ENCODE measurements around the gene NT5M. TPM values are rescaled to one million over a fixed set of nuclear protein-coding genes. Genes with fewer than 3 reads are reported as not detected.

Gene NT5M
- total RNA-seq, 1 experiment from 2014 or later: 6.6 TPM

GRCh38 chr17:17328251-17328650 is 25.1 kb downstream of the NT5M start:
- TF ChIP-seq CTCF (conservative IDR thresholded peaks at IDR 0.05): no peak
- no peak overlapping the region for H3K27ac ChIP-seq (ENCODE audit: insufficient read length, low read depth, low read length)
- no peak for DNase-seq
- H3K4me1 ChIP-seq (ENCODE audit: insufficient read depth, low read length): no peaks in the 10 kb centered on the region
- Mint-ChIP-seq H3K36me3 (ENCODE audit: insufficient read depth in 1 of 3, low read depth in 3 of 3) (peaks cover 0 to 9% (median 5%) of the 10 kb centered on the region in 3 experiments; a peak in 4 of 7 replicates), H3K27me3 (ENCODE audit: low read depth) (no peaks in the 10 kb centered on the region), H3K4me3 (no peak overlapping the region), H3K27ac (no peak overlapping the region), H3K4me1 (no peaks in the 10 kb centered on the region), H3K9me3 (no peaks in the 10 kb centered on the region)
- H3K27me3 ChIP-seq (ENCODE audit: insufficient read depth, low read length): no peaks in the 10 kb centered on the region
- H3K23ac ChIP-seq (ENCODE audit: insufficient read length, low read depth, low read length): no peak overlapping the region
- no peaks in the 10 kb centered on the region for H3K79me1 ChIP-seq (ENCODE audit: insufficient read depth, low read depth, low read length, poor library complexity, severe bottlenecking)
- H4K8ac ChIP-seq (replicated peaks; ENCODE audit: insufficient read length, low read depth, low read length): no peak overlapping the region
- H2BK12ac ChIP-seq (ENCODE audit: insufficient read length, low read depth, low read length): no peak overlapping the region
- H3K23me2 ChIP-seq (ENCODE audit: insufficient read length, low read depth, low read length, poor library complexity, severe bottlenecking): no peaks in the 10 kb centered on the region
- no peak overlapping the region for H3K4me2 ChIP-seq (ENCODE audit: insufficient read depth, insufficient read length, low read length)
- no peak overlapping the region for H3T11ph ChIP-seq (ENCODE audit: low read length)
- H2AFZ ChIP-seq (ENCODE audit: low read length): no peak overlapping the region
- WGBS (ENCODE audit: extremely low coverage, insufficient read length, low lambda C conversion rate): no CpG with 5 or more reads among the region's 8 CpGs
- no peak overlapping the region for H4K5ac ChIP-seq (ENCODE audit: insufficient read length, low read depth, low read length)
- H2BK20ac ChIP-seq (ENCODE audit: low read depth, low read length, poor library complexity, severe bottlenecking): no peak overlapping the region
- H3K18ac ChIP-seq (ENCODE audit: insufficient read length, low read depth, low read length): no peak overlapping the region
- no peaks in the 10 kb centered on the region for H3K9me3 ChIP-seq (ENCODE audit: control insufficient read depth, low read depth, low read length)
- no peak overlapping the region for H3K56ac ChIP-seq (ENCODE audit: insufficient read length, low read depth, low read length)
- no peak overlapping the region for H3K9ac ChIP-seq (ENCODE audit: extremely low read depth, insufficient read length, low read length)
- no peaks in the 10 kb centered on the region for H4K20me1 ChIP-seq (ENCODE audit: control insufficient read depth, insufficient read depth, insufficient read length)
- no peak overlapping the region for H2AK5ac ChIP-seq (ENCODE audit: insufficient read length, low read length)
- H3K4ac ChIP-seq (ENCODE audit: low read depth, low read length): no peak overlapping the region
- no peak overlapping the region for H2BK5ac ChIP-seq (ENCODE audit: insufficient read length, low read length)
- H3K14ac ChIP-seq (ENCODE audit: insufficient read depth, low read length): no peak overlapping the region
- H4K91ac ChIP-seq (ENCODE audit: insufficient read length, low read depth, low read length): no peak overlapping the region
- H2BK120ac ChIP-seq (ENCODE audit: low read depth, low read length, poor library complexity, severe bottlenecking): no peak overlapping the region
- H3K79me2 ChIP-seq (ENCODE audit: insufficient read depth, low read length): no peaks in the 10 kb centered on the region
- no peak overlapping the region for H2BK15ac ChIP-seq (ENCODE audit: low read depth, low read length)

Data from H9 (cell line).